ENCODE data around the gene PCSK2. TPM values are rescaled to one million over a fixed set of nuclear protein-coding genes. Genes with fewer than 3 reads are reported as not detected.

Gene PCSK2
- total RNA-seq, 1 experiment from 2014 or later, result not detected

DNA sequence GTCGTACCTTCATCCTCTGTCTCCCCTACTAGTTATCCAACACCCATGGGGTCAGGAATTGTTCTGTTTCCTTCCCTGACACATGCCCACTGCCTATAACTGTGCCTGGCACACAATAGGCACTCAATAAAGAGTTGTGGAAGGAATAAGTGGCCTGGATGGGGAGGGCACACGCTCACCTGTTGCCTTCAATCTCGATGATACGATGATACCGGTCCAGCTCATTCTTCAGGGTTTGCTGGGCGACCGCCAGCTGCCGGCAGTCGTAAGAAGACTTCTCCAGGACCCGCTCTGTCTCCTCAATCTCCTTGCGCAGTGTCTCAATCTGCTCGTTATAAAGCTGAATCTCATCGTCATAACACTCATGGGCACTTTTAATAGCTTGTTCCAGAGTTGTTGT is 271.8 kb downstream of the PCSK2 start:
- Mint-ChIP-seq H3K27me3 (ENCODE audit: insufficient read depth, unreplicated experiment) (no peaks in the 10 kb centered on the region), H3K9me3 (ENCODE audit: unreplicated experiment) (peaks cover 1% of the 10 kb centered on the region), H3K27ac (ENCODE audit: low read depth, unreplicated experiment) (no peak overlapping the region), H3K4me3 (ENCODE audit: unreplicated experiment) (no peak overlapping the region), H3K36me3 (ENCODE audit: insufficient read depth, unreplicated experiment) (no peaks in the 10 kb centered on the region), H3K4me1 (ENCODE audit: insufficient read depth, unreplicated experiment) (peaks cover 6% of the 10 kb centered on the region)
- no peak for DNase-seq (ENCODE audit: unreplicated experiment)
- POLR2A ChIA-PET, result interaction anchor here (0.6 to 0.7 kb wide), 2 partner anchors 12 to 969 kb away, joined by 3 read pairs; no protein-coding TSS in a partner anchor
- BruUV-seq (replicated peaks), result no TSS peak
- intact Hi-C loops (cut with micrococcal nuclease), result no loop called here
- CTCF ChIA-PET, result interaction anchor here (0.6 to 1.4 kb wide), 8 partner anchors 17 to 804 kb away, joined by 3 to 7 read pairs (median 4); no protein-coding TSS in a partner anchor
- TF ChIP-seq, protein P1, sequence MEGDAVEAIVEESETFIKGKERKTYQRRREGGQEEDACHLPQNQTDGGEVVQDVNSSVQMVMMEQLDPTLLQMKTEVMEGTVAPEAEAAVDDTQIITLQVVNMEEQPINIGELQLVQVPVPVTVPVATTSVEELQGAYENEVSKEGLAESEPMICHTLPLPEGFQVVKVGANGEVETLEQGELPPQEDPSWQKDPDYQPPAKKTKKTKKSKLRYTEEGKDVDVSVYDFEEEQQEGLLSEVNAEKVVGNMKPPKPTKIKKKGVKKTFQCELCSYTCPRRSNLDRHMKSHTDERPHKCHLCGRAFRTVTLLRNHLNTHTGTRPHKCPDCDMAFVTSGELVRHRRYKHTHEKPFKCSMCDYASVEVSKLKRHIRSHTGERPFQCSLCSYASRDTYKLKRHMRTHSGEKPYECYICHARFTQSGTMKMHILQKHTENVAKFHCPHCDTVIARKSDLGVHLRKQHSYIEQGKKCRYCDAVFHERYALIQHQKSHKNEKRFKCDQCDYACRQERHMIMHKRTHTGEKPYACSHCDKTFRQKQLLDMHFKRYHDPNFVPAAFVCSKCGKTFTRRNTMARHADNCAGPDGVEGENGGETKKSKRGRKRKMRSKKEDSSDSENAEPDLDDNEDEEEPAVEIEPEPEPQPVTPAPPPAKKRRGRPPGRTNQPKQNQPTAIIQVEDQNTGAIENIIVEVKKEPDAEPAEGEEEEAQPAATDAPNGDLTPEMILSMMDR (IDR thresholded peaks at IDR 0.05; ENCODE audit: unreplicated experiment), result no peak

DNA sequence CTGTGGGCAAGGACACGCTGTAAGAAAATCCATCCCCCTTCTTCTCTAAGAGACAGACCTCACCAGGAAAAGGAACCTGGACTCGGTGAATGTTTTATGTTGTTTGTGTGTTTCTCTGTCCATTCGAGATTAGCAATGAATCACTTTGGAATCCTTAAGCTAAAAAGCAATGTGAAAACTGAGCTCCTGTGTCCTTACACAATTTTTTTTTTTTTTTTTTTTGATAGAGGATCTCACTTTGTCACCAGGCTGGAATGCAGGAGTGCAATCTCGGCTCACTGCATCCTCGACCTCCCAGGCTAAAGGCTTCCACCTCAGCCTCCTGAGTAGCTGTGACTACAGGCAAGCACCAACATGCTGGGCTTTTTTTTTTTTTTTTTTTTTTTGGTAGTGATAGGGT is 272.2 kb downstream of the PCSK2 start:
- CTCF ChIA-PET, result interaction anchor here (0.6 to 1.4 kb wide), 7 partner anchors 17 to 1706 kb away, joined by 3 to 7 read pairs (median 4); no protein-coding TSS in a partner anchor
- Mint-ChIP-seq H3K9me3 (ENCODE audit: unreplicated experiment) (no peaks in the 10 kb centered on the region), H3K27ac (ENCODE audit: low read depth, unreplicated experiment) (no peak overlapping the region), H3K4me1 (ENCODE audit: insufficient read depth, unreplicated experiment) (peaks cover 6% of the 10 kb centered on the region), H3K36me3 (ENCODE audit: insufficient read depth, unreplicated experiment) (no peaks in the 10 kb centered on the region), H3K27me3 (ENCODE audit: insufficient read depth, unreplicated experiment) (no peaks in the 10 kb centered on the region), H3K4me3 (ENCODE audit: unreplicated experiment) (no peak overlapping the region)
- POLR2A ChIA-PET, result interaction anchor here (0.6 to 1.3 kb wide), 3 partner anchors 12 to 970 kb away, joined by 3 read pairs; no protein-coding TSS in a partner anchor
- TF ChIP-seq, protein P1 (IDR thresholded peaks at IDR 0.05; ENCODE audit: unreplicated experiment), result no peak
- BruUV-seq (replicated peaks), result no TSS peak
- DNase-seq (ENCODE audit: unreplicated experiment), result peak; percentile 20
- intact Hi-C loops (cut with micrococcal nuclease), result no loop called here

DNA sequence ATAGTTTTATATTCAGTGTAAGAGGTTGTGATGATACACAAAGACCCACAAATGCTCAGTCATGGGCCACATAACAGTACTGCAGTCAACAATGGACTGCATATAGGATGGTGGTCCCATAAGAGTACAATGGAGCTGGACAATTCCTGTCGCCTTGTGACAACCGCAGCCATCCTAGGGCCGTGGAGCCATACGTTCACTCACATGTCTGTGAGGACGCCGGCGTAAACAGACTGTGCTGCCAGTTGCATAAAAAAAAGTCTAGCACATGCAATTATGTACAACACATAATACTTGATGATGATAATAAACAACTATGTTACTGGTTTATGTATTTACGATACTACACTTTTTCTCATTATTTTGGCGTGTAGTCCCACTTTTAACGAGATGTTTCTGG is 273.4 kb downstream of the PCSK2 start:
- CTCF ChIA-PET, result interaction anchor here (0.5 to 2.0 kb wide), 4 partner anchors 68 to 1040 kb away, joined by 3 to 6 read pairs (median 4); no protein-coding TSS in a partner anchor
- Mint-ChIP-seq H3K27me3 (ENCODE audit: insufficient read depth, unreplicated experiment) (no peaks in the 10 kb centered on the region), H3K4me3 (ENCODE audit: unreplicated experiment) (no peak overlapping the region), H3K9me3 (ENCODE audit: unreplicated experiment) (no peaks in the 10 kb centered on the region), H3K36me3 (ENCODE audit: insufficient read depth, unreplicated experiment) (no peaks in the 10 kb centered on the region), H3K4me1 (ENCODE audit: insufficient read depth, unreplicated experiment) (peaks cover 14% of the 10 kb centered on the region), H3K27ac (ENCODE audit: low read depth, unreplicated experiment) (no peak overlapping the region)
- TF ChIP-seq, protein P1 (IDR thresholded peaks at IDR 0.05; ENCODE audit: unreplicated experiment), result no peak
- no TSS peak for BruUV-seq (replicated peaks)
- POLR2A ChIA-PET, result interaction anchor here (1.3 to 1.4 kb wide), 2 partner anchors 10 to 445 kb away, joined by 3 read pairs; no protein-coding TSS in a partner anchor
- intact Hi-C loops (cut with micrococcal nuclease), result no loop called here
- DNase-seq (ENCODE audit: unreplicated experiment), result no peak

DNA sequence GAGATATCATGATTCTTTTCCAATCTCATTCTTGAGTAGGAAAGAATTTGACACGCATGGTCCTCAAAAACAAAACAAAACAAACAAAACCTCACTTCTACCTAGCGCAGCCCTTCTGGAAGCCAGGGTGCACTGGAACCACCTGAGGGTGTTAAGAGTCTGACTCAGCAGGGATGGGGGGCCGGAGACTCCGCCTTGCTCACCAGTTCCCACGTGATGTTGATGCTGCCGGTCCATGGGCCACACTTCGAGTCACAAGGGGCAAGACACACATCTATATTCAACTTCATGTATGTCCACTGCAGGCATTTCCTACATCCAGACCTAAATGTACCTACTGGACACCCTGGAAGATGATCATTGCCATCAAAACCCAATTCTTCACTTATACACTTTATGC is 274.0 kb downstream of the PCSK2 start:
- ChIA-PET POLR2A (interaction anchor here (1.4 kb wide), 1 partner anchor 11 kb away, joined by 3 read pairs; no protein-coding TSS in a partner anchor), CTCF (interaction anchor here (0.5 to 2.0 kb wide), 5 partner anchors 69 to 980 kb away, joined by 3 to 6 read pairs (median 4); no protein-coding TSS in a partner anchor)
- no TSS peak for BruUV-seq (replicated peaks)
- TF ChIP-seq, protein P1 (IDR thresholded peaks at IDR 0.05; ENCODE audit: unreplicated experiment), result no peak
- Mint-ChIP-seq H3K9me3 (ENCODE audit: unreplicated experiment) (no peaks in the 10 kb centered on the region), H3K27me3 (ENCODE audit: insufficient read depth, unreplicated experiment) (no peaks in the 10 kb centered on the region), H3K4me3 (ENCODE audit: unreplicated experiment) (no peak overlapping the region), H3K36me3 (ENCODE audit: insufficient read depth, unreplicated experiment) (no peaks in the 10 kb centered on the region), H3K4me1 (ENCODE audit: insufficient read depth, unreplicated experiment) (peaks cover 17% of the 10 kb centered on the region), H3K27ac (ENCODE audit: low read depth, unreplicated experiment) (no peak overlapping the region)
- no peak for DNase-seq (ENCODE audit: unreplicated experiment)
- intact Hi-C loops (cut with micrococcal nuclease), result no loop called here

Data from MCF 10A (cell line).